HG03103 (cell line): ENCODE data around the gene TPCN2.
"Not testable (repeated sequence)": the region's sequence is repeated elsewhere in the genome, so short reads cannot be mapped to it uniquely, and the experiment has no call there.

Experiments
- ATAC-seq: cut with Tn5 transposase; IDR thresholded peaks from one replicate; pipeline ENCODE4 v1.9.1; 2021; ENCODE audit warnings: low read depth; ENCODE audit not compliant: unreplicated experiment

Gene TPCN2

GRCh38 chr11:69073469-69073868, 24.7 kb downstream of the TPCN2 start:
- no peak for ATAC-seq

GRCh38 chr11:69074375-69075140, 25.8 kb downstream of the TPCN2 start:
- ATAC-seq = no peak

GRCh38 chr11:69075421-69076128, 26.8 kb downstream of the TPCN2 start:
- ATAC-seq = no peak

- ATAC-seq = no peak
These were observed 27.5 kb downstream of the TPCN2 start for GRCh38 chr11:69076129-69076791.

GRCh38 chr11:69076977-69077376, 28.2 kb downstream of the TPCN2 start:
- not testable (repeated sequence) for ATAC-seq

GRCh38 chr11:69078508-69078907, 29.8 kb downstream of the TPCN2 start:
- no peak for ATAC-seq

GRCh38 chr11:69078930-69079605, 30.3 kb downstream of the TPCN2 start:
- no peak for ATAC-seq

- ATAC-seq = no peak
These were observed 31.0 kb downstream of the TPCN2 start for GRCh38 chr11:69079661-69080256.

GRCh38 chr11:69080257-69080995, 31.7 kb downstream of the TPCN2 start:
- no peak for ATAC-seq

GRCh38 chr11:69081180-69081579, 32.4 kb downstream of the TPCN2 start:
- ATAC-seq = no peak

- ATAC-seq = no peak
These were observed 35.0 kb downstream of the TPCN2 start for GRCh38 chr11:69083531-69084247.

- ATAC-seq = no peak
These were observed 35.6 kb downstream of the TPCN2 start for GRCh38 chr11:69084371-69084770.

GRCh38 chr11:69085490-69086095, 36.9 kb downstream of the TPCN2 start:
- ATAC-seq = no peak

- no peak for ATAC-seq
These were observed 37.7 kb downstream of the TPCN2 start for GRCh38 chr11:69086152-69087132.

- no peak for ATAC-seq
These were observed 38.4 kb downstream of the TPCN2 start for GRCh38 chr11:69087133-69087524.

GRCh38 chr11:69087811-69088210, 39.1 kb downstream of the TPCN2 start:
- ATAC-seq = no peak

- no peak for ATAC-seq
These were observed 40.0 kb downstream of the TPCN2 start for GRCh38 chr11:69088676-69089146.

GRCh38 chr11:69089258-69089657, 40.5 kb downstream of the TPCN2 start:
- no peak for ATAC-seq
